H1 (cell line): ENCODE data around the gene SNRNP70. TPM values are rescaled to one million over a fixed set of nuclear protein-coding genes. Genes with fewer than 3 reads are reported as not detected.
A peak's percentile ranks its signal among the peaks of the same experiment; 100 is the strongest.

Experiments
- BACH1 ChIP-seq: IDR thresholded peaks from 2 replicates; pipeline ENCODE4 v1.6.1; 2012; ENCODE audit warnings: low read length, improper control_type of control experiment
- CTBP2 ChIP-seq: IDR thresholded peaks from 2 replicates; pipeline ENCODE4 v1.7.0; 2011; ENCODE audit warnings: borderline replicate concordance, mild to moderate bottlenecking, moderate library complexity, mixed read lengths, low read length; ENCODE audit not compliant: insufficient read depth, insufficient read length
- HDAC6 ChIP-seq: IDR thresholded peaks from one replicate; pipeline ENCODE4 v1.7.1; 2012; ENCODE audit warnings: low read depth, mild to moderate bottlenecking, inconsistent platforms, low read length, moderate library complexity
- SIN3A ChIP-seq, 2 experiments: IDR thresholded peaks in 1 of 2; conservative IDR thresholded peaks in 1 of 2; 2 replicates each; pipeline ENCODE4 v1.6.1; 2011 to 2012; ENCODE audit warnings: low read length in 2 of 2, improper control_type of control experiment in 1 of 2, low read depth in 1 of 2, mild to moderate bottlenecking in 1 of 2
- TBP ChIP-seq: IDR thresholded peaks from 2 replicates; pipeline ENCODE4 v1.6.1; 2011; ENCODE audit warnings: low read depth, low read length, improper control_type of control experiment
- TEAD4 ChIP-seq: IDR thresholded peaks from 2 replicates; pipeline ENCODE4 v1.6.1; 2012; ENCODE audit warnings: low read depth, low read length, inconsistent platforms, mixed read lengths
- YY1 ChIP-seq: IDR thresholded peaks from 2 replicates; pipeline ENCODE4 v1.6.1; 2011; ENCODE audit warnings: low read depth, mild to moderate bottlenecking, low read length
- polyA plus RNA-seq, 7 experiments: library from polyadenylated mRNA; depleted of rRNA in 3 of 7; stranded (reverse) in 5 of 7; unstranded in 2 of 7; fragments of >200 nt in 5 of 7; fragments of 200-250 nt in 2 of 7; gene quantifications; 1 replicate in 5 of 7; 2 replicates in 1 of 7; 4 replicates in 1 of 7; pipeline versions ENCODE4 v1.2.1 to v1.2.3, GENCODE V29; 2011 to 2013; ENCODE audit warnings: missing spikeins in 2 of 7, mixed read lengths in 2 of 7
- total RNA-seq: library from RNA; stranded (reverse); fragmentation: NEBNext Ultra II Directional; extraction: Animal tissue kit (Norgen Biotek cat#: 25700); gene quantifications from 2 replicates; pipeline ENCODE4 v1.2.1, GENCODE V29; 2021
- TF ChIP-seq, protein P1 (sequence below): fragments of 300-600 bp; sonication (generic); IDR thresholded peaks from 2 replicates; pipeline ENCODE4 v1.7.1; 2012; ENCODE audit warnings: low read length, moderate library complexity, mild to moderate bottlenecking, inconsistent platforms; ENCODE audit not compliant: insufficient replicate concordance
- TF ChIP-seq, protein P2 (sequence below): IDR thresholded peaks from 2 replicates; pipeline ENCODE4 v1.6.1; 2011; ENCODE audit warnings: low read depth, mild to moderate bottlenecking, low read length; ENCODE audit not compliant: insufficient read depth

The SNRNP70 gene
- total and polyA plus RNA-seq, 2 of the 8 experiments (the other 6 are each of a cell fraction or from before 2014, with no cell fraction given) = 231 to 235 TPM

DNA sequence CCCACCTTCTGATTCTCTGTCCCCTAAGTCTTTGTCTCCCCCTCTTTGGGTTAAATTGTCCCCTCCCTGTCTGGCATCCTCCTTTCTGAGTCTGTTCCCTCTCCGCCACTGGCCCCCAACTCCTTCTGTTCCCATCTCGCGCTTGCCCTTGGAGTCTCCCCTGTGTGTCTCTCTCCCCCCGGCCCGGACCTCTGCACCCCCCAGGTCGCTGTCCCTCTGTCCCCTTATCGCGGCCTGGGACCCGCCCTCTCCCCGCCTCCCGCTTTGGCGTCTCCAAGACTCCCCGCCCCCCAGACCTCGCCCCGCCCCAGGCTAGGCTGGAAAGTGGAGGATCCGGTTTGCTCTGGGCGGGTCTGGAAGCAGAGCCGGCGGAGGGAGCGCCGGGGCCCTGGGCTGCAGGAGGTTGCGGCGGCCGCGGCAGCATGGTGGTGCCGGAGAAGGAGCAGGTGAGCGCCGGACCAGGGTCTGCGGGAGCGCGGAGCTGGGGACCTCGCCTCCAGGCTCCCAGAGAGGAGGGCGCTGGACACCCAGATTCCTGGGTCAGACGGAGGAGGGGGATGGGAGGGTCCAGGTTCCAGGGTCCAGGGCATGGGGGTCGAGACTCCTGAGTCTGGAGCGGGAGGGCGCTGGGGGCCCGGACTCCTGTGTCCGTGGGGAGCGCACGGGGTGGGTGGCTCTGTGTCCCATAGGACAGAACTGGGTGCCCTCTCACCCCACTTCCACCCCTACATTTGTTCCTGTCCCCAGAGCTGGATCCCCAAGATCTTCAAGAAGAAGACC lies 72.4 kb downstream of the SNRNP70 start, which contains the start of gene TRPM4 (continued):
- TF ChIP-seq, protein P1, sequence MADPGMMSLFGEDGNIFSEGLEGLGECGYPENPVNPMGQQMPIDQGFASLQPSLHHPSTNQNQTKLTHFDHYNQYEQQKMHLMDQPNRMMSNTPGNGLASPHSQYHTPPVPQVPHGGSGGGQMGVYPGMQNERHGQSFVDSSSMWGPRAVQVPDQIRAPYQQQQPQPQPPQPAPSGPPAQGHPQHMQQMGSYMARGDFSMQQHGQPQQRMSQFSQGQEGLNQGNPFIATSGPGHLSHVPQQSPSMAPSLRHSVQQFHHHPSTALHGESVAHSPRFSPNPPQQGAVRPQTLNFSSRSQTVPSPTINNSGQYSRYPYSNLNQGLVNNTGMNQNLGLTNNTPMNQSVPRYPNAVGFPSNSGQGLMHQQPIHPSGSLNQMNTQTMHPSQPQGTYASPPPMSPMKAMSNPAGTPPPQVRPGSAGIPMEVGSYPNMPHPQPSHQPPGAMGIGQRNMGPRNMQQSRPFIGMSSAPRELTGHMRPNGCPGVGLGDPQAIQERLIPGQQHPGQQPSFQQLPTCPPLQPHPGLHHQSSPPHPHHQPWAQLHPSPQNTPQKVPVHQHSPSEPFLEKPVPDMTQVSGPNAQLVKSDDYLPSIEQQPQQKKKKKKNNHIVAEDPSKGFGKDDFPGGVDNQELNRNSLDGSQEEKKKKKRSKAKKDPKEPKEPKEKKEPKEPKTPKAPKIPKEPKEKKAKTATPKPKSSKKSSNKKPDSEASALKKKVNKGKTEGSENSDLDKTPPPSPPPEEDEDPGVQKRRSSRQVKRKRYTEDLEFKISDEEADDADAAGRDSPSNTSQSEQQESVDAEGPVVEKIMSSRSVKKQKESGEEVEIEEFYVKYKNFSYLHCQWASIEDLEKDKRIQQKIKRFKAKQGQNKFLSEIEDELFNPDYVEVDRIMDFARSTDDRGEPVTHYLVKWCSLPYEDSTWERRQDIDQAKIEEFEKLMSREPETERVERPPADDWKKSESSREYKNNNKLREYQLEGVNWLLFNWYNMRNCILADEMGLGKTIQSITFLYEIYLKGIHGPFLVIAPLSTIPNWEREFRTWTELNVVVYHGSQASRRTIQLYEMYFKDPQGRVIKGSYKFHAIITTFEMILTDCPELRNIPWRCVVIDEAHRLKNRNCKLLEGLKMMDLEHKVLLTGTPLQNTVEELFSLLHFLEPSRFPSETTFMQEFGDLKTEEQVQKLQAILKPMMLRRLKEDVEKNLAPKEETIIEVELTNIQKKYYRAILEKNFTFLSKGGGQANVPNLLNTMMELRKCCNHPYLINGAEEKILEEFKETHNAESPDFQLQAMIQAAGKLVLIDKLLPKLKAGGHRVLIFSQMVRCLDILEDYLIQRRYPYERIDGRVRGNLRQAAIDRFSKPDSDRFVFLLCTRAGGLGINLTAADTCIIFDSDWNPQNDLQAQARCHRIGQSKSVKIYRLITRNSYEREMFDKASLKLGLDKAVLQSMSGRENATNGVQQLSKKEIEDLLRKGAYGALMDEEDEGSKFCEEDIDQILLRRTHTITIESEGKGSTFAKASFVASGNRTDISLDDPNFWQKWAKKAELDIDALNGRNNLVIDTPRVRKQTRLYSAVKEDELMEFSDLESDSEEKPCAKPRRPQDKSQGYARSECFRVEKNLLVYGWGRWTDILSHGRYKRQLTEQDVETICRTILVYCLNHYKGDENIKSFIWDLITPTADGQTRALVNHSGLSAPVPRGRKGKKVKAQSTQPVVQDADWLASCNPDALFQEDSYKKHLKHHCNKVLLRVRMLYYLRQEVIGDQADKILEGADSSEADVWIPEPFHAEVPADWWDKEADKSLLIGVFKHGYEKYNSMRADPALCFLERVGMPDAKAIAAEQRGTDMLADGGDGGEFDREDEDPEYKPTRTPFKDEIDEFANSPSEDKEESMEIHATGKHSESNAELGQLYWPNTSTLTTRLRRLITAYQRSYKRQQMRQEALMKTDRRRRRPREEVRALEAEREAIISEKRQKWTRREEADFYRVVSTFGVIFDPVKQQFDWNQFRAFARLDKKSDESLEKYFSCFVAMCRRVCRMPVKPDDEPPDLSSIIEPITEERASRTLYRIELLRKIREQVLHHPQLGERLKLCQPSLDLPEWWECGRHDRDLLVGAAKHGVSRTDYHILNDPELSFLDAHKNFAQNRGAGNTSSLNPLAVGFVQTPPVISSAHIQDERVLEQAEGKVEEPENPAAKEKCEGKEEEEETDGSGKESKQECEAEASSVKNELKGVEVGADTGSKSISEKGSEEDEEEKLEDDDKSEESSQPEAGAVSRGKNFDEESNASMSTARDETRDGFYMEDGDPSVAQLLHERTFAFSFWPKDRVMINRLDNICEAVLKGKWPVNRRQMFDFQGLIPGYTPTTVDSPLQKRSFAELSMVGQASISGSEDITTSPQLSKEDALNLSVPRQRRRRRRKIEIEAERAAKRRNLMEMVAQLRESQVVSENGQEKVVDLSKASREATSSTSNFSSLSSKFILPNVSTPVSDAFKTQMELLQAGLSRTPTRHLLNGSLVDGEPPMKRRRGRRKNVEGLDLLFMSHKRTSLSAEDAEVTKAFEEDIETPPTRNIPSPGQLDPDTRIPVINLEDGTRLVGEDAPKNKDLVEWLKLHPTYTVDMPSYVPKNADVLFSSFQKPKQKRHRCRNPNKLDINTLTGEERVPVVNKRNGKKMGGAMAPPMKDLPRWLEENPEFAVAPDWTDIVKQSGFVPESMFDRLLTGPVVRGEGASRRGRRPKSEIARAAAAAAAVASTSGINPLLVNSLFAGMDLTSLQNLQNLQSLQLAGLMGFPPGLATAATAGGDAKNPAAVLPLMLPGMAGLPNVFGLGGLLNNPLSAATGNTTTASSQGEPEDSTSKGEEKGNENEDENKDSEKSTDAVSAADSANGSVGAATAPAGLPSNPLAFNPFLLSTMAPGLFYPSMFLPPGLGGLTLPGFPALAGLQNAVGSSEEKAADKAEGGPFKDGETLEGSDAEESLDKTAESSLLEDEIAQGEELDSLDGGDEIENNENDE = no peak
- TF ChIP-seq BACH1 (no peak), TBP (peak; percentile 64), CTBP2 (no peak), SIN3A (conservative IDR thresholded peaks at IDR 0.05 in 1 of 2, IDR thresholded peaks at IDR 0.05 in 1 of 2; ENCODE audit: low read depth in 1 of 2, low read length in 2 of 2) (no peak), YY1 (peak; percentile 46; the same call in 1 of the 2 replicates), HDAC6 (no peak), TEAD4 (no peak)
- TF ChIP-seq, protein P2, sequence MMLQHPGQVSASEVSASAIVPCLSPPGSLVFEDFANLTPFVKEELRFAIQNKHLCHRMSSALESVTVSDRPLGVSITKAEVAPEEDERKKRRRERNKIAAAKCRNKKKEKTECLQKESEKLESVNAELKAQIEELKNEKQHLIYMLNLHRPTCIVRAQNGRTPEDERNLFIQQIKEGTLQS = no peak
